NK-92 treated with Interleukin-12 subunit alpha and Interleukin-12 subunit beta, amount 100 ng/mL, for 24 hours (cell line): ENCODE results near the gene CREB3L1.
"Not testable (repeated sequence)": the region's sequence is repeated elsewhere in the genome, so short reads cannot be mapped to it uniquely, and the experiment has no call there.

Experiments
- DNase-seq: peaks from one replicate; lab custom pipeline; 2025; lab: John Stamatoyannopoulos, UW

Gene CREB3L1

GRCh38 chr11:46249103-46249937 lies 28.1 kb upstream of the CREB3L1 start:
- no peak for DNase-seq

DNA sequence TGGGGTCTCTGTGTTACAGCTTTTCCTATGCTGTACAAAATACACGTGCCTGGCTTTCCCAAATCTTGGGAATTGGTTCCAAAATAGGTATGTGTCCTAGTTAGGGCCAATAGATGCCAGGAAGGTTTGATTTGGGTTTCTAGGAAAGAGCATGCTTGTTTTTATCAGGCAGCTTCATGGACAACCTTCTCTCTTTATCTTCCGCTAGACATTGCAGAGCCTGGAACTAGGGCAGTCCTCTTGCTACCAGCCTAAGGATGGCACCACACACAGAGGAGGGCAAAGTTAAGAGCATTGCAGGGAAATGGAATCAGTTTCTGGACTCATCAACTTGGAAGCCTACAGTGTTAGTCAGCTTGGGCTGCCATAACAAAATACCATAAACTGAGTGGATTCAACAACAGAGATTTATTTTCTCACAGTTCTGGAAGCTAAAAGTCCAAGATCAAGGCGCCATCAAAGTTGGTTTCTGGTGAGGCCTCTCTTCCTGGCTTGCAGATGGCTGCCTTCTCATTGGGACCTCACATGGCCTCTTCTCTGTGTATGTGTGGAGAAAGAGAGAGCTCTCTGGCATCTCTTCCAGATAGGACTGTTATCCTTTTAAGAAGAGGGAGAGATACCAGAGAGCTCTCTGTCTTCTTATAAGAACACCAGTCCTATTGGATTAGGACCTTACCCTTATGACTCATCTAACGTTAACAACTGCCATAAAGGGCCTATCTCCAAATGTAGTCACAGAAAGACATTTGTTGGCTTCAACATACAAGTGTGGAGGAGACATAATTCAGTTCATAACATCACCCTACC lies 27.3 kb upstream of the CREB3L1 start:
- DNase-seq, result no peak

DNA sequence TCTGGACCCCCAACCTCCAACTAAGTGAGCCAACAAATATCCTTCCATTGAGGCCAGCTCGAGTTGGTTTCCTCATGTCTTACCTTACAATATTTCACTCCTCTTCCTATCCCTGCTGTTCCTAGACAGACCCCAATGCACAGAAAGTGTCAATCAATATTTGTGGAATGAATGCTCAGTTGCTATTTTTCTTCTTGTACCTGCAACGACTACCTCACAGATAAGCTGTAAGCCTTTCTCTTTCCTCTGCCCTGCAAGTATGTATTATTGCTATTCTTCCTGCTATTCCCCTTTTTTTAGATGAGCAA lies 26.8 kb upstream of the CREB3L1 start:
- DNase-seq, result no peak

- no peak for DNase-seq
These were observed 25.5 kb upstream of the CREB3L1 start for GRCh38 chr11:46251954-46252353.

- no peak for DNase-seq
These were observed 25.0 kb upstream of the CREB3L1 start for GRCh38 chr11:46252373-46252914.

GRCh38 chr11:46253258-46254132 lies 24.0 kb upstream of the CREB3L1 start:
- DNase-seq, result no peak

GRCh38 chr11:46254133-46254491 lies 23.4 kb upstream of the CREB3L1 start:
- DNase-seq, result no peak

GRCh38 chr11:46256540-46257001 lies 20.9 kb upstream of the CREB3L1 start:
- no peak for DNase-seq

DNA sequence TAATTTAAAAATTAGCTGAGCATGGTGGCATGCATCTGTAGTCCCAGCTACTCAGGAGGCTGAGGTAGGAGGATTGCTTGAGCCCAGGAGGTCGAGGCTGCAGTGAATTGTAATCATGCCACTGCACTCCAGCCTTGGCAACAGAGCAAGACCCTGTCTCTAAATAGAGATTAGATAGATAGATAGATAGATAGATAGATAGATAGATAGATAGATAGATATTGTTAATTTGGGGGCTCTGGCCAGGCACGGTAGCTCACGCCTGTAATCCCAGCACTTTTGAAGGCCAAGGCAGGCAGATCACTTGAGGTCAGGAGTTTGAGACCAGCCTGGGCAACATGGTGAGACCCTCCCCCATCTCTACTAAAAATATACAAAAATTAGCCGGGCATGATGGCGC lies 18.1 kb upstream of the CREB3L1 start:
- DNase-seq, result not testable (repeated sequence)

DNA sequence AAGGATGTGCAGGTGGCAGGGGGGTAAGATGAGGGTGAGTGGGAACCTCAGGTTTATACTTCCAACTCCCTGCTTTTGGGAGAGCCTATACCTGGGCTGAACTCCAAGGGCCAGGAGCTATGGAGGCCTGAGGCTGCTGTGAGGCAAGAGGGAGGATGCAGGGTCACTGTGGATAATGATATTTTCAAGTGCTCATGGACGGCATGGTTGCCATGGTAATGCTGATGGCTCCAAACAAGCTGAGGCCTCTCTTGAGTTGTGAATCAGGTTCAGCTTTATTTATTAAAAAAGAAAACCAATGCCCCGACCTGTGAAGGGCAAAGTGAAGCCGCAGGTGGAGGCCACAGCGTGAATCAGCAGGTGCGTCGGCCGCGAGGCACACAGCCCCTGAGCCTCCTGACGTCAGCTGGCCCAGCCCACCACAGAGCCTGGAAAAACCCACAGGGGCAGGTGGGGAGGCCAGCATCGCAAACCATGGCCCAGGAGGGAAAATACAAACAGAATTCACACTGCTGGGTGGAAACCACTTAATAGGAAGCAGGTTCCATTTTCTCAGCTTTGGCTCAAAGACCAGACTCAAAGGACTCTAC lies 17.4 kb upstream of the CREB3L1 start:
- no peak for DNase-seq

DNA sequence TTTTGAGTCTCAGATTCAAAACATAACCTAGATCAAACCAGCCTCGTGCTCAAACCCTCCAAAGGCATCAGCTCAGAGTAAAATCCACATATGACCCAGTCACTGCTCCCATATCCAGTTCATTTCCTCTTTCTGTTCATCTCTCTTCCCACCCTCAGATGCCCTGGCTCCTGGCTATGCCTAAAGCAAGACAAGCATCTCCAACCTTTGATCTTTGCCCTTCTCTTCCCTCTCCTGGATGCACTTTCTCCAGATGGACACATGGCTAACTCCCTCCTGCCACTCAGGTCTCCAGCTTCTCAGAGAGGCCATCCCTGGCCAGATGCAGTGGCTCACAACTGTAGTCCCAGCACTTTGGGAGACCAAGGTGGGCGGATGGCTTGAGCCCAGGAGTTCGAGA lies 14.3 kb upstream of the CREB3L1 start:
- no peak for DNase-seq

- DNase-seq, result no peak
These were observed 13.4 kb upstream of the CREB3L1 start for GRCh38 chr11:46264030-46264429.

- no peak for DNase-seq
These were observed 12.5 kb upstream of the CREB3L1 start for GRCh38 chr11:46264976-46265375.

- no peak for DNase-seq
These were observed 11.7 kb upstream of the CREB3L1 start for GRCh38 chr11:46265764-46266163.

- DNase-seq, result no peak
These were observed 9.5 kb upstream of the CREB3L1 start for GRCh38 chr11:46267930-46268329.

DNA sequence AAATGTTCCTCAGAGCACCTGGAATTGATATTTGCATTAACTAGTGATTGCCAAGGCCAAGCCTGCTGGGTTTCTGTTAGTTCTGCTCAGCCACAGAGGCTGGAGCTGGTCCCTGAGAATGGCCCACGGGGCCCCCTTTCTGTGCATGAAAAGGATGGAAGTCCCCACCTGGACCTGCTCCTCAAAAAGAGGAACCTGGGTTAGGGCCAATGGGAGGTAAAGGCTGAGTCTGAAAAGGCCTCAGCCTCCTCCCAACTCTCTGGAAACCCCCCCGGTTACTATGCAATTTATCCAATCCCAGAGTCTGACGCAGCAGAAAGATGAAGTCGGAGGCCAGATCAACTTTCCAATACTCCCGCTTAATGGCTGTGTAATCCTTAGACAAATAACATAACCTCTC lies 6.8 kb upstream of the CREB3L1 start:
- DNase-seq, result no peak

DNA sequence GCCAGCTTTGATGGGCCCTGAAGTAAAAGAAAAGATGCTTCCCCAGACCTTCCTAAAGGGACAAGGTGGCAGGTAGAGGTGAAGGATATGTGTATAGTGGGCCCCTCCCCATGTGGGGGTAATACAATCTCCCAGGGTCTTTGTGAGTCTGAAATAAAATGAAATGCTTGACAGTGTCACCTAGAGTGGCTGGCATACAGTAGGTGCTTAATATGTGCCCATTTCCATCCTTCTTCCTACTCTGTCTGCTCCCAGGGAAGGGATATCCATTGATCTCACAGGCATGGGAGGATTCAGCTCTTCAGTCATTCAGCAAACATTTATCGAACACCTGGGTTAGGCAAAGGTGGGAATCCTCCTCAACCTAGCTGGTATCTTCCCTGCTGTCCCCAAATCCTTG lies 6.1 kb upstream of the CREB3L1 start:
- no peak for DNase-seq

DNA sequence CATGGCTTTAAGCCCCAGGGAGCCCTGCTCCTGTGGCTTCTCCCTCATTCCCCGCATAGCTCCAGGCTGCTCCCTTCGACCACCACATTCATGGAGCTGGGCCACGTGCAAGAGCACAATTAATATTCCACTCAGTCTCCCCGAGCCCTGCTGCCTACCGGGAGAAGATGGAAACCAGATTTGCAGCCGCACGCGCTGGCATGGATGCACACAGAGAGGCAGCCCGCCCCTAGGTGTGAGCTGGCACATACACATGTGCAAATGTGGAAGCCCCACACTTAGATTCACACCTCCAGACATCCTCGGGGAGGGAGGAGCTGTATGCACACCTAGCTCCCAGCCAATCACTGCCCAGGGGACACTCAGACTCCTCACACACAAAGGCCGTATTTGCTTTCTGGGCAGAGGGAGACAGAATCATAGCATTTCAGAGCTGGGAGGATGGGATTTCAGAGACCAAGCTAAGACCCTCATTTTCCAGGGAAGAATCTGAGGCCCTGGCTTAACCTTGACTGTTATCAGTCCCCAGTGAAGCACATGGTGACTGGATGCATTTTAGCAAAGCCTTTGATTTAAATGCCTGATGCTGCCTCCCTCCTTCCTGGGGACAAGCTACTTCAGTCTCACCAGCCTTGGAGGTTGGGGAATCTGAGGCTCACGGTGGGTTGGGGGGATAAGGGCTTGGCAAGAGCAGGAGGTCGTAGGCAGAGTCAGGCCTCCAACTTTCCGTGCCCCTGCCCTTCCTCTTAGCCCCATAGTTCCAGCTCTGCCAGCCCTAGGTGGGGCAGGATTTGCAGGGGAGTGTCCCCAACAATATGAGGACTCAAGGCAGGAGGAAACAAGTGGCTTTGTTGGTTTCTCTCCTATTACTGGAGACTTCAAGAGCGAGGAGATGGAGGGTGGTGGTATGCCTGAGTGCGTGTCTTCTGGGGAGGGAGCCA lies 5.3 kb upstream of the CREB3L1 start:
- no peak for DNase-seq

DNA sequence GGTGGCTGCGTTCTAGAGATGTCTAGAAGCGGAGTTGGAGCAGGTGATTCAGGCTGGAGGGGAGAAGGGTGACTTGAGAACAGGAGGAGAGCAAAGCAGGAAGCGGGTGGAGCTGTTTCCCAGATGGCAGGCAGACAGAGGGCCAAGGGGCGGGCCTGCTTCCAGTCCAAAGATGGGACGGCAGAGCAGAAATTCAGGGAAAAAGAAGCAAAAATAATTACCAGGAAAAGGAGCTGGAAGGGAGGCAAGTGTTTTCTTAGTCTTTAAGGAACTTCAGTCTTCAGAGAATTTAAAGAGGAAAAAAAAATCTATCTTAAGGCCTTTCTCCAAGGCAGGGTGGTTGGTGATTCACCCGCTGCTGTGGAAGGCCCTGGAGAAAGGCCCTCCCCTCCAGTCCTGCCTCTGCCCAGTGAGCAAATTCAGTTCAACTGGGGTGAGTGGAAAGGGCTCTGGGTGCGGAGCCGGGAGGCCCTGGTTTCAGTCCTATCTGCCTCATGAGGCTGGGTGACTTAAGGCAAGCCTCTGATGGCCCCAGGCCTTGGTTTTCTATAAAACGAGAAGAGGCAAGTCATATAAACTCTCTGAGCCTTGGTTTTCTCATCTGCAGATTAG lies 4.5 kb upstream of the CREB3L1 start:
- no peak for DNase-seq

GRCh38 chr11:46273511-46274205 lies 3.8 kb upstream of the CREB3L1 start:
- DNase-seq, result no peak
